Measurements from ENCODE around the gene RANBP3.

GRCh38 chr19:5870986-5871394 is 107.0 kb downstream of the RANBP3 start:
- no peak for TF ChIP-seq CTCF (IDR thresholded peaks at IDR 0.05)
- TF ChIP-seq ZFX (IDR thresholded peaks at IDR 0.05; ENCODE audit: borderline replicate concordance), result no peak
